Activated T-cell treated with anti-CD3 and anti-CD28 coated beads, Interleukin-2, amount 50 U/mL, for 1 hour (primary cell): ENCODE data around the gene AQP6.

Source experiments
- DNase-seq: peaks from one replicate; pipeline ENCODE4 v3.0.0-alpha.2; 2020

AQP6 gene

GRCh38 chr12:50005175-50005574 is 32.4 kb downstream of the AQP6 start:
- DNase-seq, result no peak

GRCh38 chr12:50006280-50006679 is 33.5 kb downstream of the AQP6 start:
- no peak for DNase-seq

DNA sequence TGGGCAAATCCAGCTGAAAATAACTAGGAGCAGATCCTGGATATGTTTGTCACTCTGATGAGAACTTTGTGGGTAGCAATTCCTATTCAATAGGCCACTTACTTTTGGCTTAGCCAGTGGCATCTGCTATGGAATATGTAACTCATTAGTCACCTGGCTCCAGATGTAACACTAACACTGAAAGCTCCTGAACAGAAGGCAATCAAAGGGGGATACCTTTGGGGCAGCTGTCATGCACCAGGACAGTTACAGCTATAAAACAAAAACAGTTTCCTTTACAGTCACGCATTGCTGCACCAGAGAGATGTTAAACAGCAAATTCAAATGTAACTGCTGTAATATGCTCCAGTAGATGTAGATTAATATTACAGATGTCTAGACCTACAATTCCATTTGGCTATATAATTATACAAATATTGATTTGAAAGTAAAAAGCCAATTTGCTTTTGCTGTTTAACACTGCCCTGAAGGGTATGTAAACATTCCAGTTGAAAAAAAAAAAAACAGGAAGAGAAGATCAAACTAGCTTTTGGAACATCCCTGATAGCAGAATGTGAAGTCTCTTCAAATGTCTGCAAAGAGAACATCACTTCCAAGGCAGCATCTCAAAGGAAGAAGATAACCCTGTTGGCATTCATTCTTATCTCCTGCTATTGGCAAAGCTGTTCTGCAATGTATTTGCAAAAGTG is 34.2 kb downstream of the AQP6 start:
- no peak for DNase-seq

DNA sequence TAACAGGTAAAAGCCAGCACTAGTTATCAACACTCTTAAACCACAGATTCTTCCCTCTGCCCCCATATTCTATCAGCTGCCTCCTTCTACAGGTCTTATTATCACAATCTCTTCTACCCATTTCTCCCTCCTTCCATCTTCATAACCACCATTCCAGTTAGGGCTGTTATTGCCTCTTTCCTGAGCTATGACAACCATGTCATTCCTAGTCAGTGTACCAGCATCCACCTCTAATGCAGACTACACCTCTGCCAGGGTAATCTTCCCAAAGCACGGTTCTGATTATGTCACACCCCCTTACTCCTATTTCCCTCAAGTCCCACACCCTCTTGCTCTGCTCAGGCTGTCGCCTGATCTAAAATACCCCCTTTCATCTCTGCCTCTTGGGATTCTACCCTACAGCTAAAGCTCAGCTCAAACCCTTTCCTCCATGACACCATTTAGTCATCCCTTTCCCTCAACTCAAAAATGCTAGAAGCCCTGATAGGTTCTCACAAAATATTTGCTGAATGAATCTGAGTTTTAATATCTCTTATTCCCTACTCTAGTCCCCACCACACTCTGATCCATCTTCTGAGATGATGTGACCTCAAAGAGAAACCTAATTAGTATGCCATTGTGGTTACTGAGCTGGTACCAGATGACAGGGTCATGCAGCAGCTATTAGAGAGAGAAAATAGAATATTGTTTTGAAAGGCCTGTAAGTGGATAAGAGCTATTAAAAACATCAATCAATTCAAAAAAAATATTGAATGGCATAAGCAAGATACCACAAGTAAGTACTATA is 40.8 kb downstream of the AQP6 start:
- no peak for DNase-seq

- no peak for DNase-seq
Observed at GRCh38 chr12:50014342-50014741, 41.6 kb downstream of the AQP6 start.

DNA sequence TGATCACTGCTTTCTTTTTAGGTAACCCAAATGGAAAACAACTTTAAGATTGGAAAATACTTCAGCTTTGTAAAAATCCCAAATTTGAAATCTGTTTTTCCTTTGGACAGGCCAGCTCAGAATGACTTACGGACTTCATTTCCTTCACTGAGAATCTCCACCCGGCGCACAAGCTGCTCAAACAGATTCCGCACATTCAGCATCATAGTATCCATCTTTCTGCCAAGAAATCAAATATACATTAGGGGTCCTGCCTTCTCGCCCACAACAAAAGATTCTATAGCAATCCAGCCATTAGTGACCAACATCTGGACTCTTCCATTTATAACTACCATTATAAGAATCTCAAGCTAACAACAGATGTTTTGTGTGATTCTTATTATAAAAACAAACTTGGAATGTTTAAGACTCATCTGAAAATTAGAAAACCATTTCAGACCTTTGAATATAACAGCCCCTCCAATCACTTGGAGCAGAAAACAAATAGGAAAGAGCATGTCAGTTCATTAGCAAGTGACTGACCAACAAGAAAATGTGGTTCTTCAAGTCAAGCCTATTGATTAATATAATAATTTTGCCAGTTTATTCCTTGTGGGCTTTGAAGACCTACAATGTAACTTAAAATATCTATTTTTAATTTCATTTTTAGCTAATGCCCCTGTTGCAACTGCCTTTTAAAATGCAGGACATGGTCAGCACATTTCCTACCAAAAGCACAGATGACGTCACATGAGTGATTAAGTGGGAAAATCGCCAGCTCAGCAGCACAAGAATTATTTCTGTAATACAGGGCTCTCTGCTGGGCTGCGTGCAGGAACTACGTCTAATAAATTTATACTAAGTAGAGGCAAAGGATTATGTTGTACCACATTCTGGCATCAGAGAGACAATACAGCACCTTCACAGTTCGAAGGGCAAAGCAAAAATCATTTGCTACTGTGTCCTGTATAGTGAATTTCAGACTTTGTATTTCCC is 44.0 kb downstream of the AQP6 start:
- DNase-seq, result no peak

DNA sequence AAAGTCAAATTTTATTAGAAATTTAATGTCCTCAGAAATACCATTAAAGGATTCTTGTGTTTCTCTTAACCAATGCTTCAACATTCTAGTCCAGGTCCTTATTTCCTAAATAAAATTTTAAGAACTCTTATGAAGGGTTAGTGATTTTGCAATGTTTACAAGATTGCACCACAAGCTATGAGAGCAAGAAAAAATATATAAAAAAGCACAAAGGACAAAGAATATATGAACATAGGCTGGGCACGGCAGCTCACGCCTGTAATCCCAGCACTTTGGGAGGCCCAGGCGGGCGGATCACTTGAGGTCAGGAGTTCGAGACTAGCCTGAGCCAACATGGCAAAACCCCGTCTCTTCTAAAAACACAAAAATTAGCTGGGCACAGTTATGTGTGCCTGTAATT is 44.9 kb downstream of the AQP6 start:
- DNase-seq, result no peak

DNA sequence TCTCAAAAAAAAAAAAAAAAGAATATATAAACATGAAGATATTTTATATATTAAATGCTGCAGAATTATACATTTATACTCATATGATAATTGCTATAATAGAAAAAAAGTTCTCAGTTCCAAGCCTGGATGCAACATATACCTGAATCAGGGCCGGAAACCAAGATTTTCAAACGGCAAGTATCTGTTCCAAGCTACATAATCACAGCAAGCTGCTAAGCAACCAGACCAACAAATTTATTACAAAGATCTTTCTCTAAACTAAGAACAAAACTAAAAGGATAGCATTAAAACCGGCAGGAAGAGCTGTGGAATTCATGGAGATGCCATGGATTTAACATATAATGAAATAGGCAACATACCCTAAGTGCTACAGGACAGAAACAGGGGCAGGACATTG is 45.4 kb downstream of the AQP6 start:
- no peak for DNase-seq

DNA sequence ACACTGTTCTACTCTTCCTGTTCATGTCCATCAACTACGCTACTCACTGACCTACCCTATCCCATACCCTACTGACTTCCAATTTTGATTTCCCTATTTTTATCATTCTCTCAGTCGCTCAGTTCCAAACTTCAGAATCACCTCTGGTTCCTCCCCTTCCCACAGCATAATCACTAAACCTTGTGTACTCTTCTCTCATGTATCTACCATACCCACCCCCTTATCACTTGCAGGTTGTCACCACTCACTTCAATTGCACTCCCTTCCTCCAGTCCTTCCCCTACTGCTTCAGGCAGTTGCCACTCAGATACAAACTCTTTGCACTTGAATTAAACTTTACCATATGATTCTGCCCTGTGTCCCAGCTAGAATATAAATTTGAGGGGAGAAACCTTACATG is 46.2 kb downstream of the AQP6 start:
- no peak for DNase-seq

- DNase-seq, result no peak
Observed at GRCh38 chr12:50019524-50019923, 46.8 kb downstream of the AQP6 start.

DNA sequence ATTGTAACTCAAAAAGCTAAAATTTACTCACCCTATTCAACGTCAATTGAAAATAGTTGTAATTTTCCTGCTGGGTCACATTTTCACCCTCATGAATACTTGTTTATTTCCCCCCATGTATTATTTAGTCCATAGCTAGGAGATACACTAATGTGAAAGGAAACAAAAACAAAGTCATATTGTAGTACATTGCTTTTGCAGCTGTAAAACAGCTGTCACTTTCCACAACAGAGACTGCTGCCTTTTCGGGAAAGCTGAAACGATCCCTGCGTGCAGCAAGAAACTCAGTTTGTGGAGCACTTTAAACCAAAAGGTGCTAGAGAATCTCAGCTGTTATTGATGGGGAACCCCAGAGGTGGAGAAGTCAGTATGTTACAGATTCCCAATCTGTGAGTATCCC is 48.3 kb downstream of the AQP6 start:
- DNase-seq, result no peak

- DNase-seq, result no peak
Observed at GRCh38 chr12:50022903-50023302, 50.2 kb downstream of the AQP6 start.

- no peak for DNase-seq
Observed at GRCh38 chr12:50024227-50024626, 51.5 kb downstream of the AQP6 start.

DNA sequence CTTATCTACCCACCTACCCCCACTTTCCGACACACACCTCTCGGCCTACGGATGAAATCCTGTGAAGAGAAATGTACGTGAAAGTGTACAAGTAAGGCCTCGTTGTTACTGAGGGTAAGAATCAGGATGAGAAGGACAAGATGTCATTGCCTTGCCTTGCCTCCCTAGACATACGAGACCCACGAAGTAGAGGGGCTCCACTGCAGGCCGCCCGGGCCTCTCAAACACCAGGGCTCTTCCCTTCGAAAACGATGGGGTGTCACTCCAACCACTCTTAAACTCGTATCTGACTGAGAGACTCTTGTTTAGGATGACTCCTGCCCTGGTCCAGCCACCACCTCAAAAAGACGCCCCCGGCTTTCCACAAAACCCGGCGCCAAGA is 52.0 kb downstream of the AQP6 start:
- DNase-seq, result no peak

- DNase-seq, result peak; percentile 89
Observed at GRCh38 chr12:50025187-50026059, 52.7 kb downstream of the AQP6 start, which contains the start of gene RACGAP1. Gene RACGAP1 (minus strand): TSS chr12:50025494. CDS start chr12:50016715, 8,779 bp downstream.

- no peak for DNase-seq
Observed at GRCh38 chr12:50026691-50027090, 53.9 kb downstream of the AQP6 start.
